Type B pancreatic cell (in vitro differentiated cells): ENCODE results near the gene ABHD16B. TPM values are rescaled to one million over a fixed set of nuclear protein-coding genes. Genes with fewer than 3 reads are reported as not detected.

ENCODE experiments used
- DNase-seq: peaks from one replicate; pipeline ENCODE4 v3.0.0; 2021; ENCODE audit warnings: mixed read lengths; ENCODE audit not compliant: unreplicated experiment; ENCODE audit errors: extremely low spot score
- H3K27ac Mint-ChIP-seq: 2 replicates; pipeline ENCODE4 v1.8.0; 2021; ENCODE audit warnings: mild to moderate bottlenecking, mixed read lengths
- H3K27me3 Mint-ChIP-seq: 2 replicates; pipeline ENCODE4 v1.8.0; 2021; ENCODE audit warnings: mixed read lengths
- H3K36me3 Mint-ChIP-seq: 2 replicates; pipeline ENCODE4 v1.8.0; 2021; ENCODE audit warnings: mixed read lengths
- H3K4me1 Mint-ChIP-seq: one replicate; pipeline ENCODE4 v1.8.0; 2021; ENCODE audit warnings: mixed read lengths; ENCODE audit not compliant: unreplicated experiment
- H3K4me3 Mint-ChIP-seq: 2 replicates; pipeline ENCODE4 v1.8.0; 2021; ENCODE audit warnings: mild to moderate bottlenecking, mixed read lengths
- H3K9me3 Mint-ChIP-seq: 2 replicates; pipeline ENCODE4 v1.8.0; 2021; ENCODE audit warnings: mixed read lengths
- total RNA-seq: library from RNA; stranded (reverse); gene quantifications from 2 replicates; pipeline ENCODE4 v1.2.1, GENCODE V29; 2021; ENCODE audit warnings: low replicate concordance
- TF ChIP-seq, protein P1 (sequence below): fragments of 200-600 bp; sonication (generic); conservative IDR thresholded peaks from 2 replicates; pipeline ENCODE4 v1.5.0; 2021; ENCODE audit warnings: antibody characterized with exemption, mild to moderate bottlenecking

Gene ABHD16B
- total RNA-seq, 1 donor from 2014 or later = not detected

DNA sequence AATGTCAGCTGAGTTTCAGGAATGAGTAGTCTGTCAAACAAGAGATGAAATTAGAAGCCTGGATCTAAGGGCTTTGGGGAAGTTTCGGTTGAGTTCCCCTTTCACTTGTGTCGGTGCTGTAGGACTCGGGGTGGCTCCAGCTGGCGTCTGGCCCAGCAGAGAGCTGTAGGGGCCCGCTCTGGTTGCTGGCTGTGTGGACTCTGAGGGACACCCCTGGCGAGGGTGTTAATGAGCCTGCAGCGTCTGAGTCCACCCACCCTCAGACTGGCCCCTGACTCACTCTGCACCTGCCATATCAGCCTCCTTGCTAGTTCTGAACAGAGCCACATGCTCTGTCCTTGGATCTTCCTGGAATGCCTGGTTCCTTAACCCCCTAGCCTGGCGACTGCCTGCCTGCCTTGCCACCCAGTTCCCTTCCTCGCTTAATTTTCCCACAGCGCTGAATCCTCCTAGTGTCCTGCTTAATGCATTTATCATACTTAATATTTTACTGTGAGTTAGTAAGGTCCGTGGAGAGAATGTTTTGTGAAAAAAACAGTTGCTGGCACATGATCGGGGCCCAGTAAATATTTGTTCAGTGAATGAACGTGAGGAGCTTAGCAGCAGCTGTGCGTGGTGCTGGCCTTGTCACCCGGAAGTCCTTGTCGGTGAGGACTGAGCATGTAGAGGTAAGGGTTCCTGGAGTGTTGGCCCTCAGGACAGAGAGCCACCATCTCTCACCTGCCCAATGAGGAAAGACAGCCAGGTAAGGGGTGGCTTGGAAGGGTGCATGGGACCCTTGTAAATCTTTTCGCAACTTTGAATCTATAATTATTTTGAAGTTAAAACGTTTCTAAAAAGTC, 35.2 kb downstream of the ABHD16B start:
- no peaks in the 10 kb centered on the region for H3K27me3 Mint-ChIP-seq
- DNase-seq = no peak
- no peaks in the 10 kb centered on the region for H3K9me3 Mint-ChIP-seq
- peaks cover 30% of the 10 kb centered on the region for H3K4me1 Mint-ChIP-seq
- TF ChIP-seq, protein P1, sequence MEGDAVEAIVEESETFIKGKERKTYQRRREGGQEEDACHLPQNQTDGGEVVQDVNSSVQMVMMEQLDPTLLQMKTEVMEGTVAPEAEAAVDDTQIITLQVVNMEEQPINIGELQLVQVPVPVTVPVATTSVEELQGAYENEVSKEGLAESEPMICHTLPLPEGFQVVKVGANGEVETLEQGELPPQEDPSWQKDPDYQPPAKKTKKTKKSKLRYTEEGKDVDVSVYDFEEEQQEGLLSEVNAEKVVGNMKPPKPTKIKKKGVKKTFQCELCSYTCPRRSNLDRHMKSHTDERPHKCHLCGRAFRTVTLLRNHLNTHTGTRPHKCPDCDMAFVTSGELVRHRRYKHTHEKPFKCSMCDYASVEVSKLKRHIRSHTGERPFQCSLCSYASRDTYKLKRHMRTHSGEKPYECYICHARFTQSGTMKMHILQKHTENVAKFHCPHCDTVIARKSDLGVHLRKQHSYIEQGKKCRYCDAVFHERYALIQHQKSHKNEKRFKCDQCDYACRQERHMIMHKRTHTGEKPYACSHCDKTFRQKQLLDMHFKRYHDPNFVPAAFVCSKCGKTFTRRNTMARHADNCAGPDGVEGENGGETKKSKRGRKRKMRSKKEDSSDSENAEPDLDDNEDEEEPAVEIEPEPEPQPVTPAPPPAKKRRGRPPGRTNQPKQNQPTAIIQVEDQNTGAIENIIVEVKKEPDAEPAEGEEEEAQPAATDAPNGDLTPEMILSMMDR = no peak
- peak overlapping the region; percentile 97 for H3K4me3 Mint-ChIP-seq
- H3K27ac Mint-ChIP-seq = peak overlapping the region; percentile 95
- H3K36me3 Mint-ChIP-seq = peaks cover 9% of the 10 kb centered on the region

DNA sequence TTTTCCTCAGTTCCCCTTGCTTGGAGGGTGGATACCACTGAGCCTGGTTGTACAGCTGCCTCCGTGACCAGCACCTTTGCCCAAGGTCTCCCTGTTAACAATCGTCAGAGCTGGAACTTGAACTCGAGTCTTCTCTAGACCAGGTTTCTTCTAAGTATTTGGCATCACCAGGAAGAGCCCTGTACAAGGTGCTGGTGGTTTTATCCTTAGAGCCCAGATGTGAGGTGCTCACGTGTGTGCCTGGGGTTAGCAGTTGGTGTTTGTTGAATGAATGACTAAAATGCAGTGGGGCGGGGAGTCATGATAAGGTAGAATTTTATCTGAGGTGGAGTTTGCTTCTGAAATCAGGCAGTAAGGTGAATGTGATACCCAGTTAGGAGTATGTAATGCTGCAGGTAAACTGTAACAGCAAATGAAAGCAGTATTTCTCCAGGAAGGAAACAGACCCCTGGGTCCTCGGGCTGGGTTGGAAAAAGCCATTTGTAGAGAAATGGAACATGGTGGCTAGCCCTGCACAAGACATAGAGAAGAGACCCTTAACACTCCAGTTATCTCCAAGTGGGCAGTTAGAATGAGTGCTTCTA, 36.8 kb downstream of the ABHD16B start:
- H3K4me1 Mint-ChIP-seq = peaks cover 30% of the 10 kb centered on the region
- no peak overlapping the region for H3K4me3 Mint-ChIP-seq
- no peaks in the 10 kb centered on the region for H3K27me3 Mint-ChIP-seq
- peak overlapping the region; percentile 2 for H3K27ac Mint-ChIP-seq
- no peaks in the 10 kb centered on the region for H3K9me3 Mint-ChIP-seq
- H3K36me3 Mint-ChIP-seq = peaks cover 5% of the 10 kb centered on the region
- DNase-seq = no peak
- TF ChIP-seq, protein P1 = no peak

DNA sequence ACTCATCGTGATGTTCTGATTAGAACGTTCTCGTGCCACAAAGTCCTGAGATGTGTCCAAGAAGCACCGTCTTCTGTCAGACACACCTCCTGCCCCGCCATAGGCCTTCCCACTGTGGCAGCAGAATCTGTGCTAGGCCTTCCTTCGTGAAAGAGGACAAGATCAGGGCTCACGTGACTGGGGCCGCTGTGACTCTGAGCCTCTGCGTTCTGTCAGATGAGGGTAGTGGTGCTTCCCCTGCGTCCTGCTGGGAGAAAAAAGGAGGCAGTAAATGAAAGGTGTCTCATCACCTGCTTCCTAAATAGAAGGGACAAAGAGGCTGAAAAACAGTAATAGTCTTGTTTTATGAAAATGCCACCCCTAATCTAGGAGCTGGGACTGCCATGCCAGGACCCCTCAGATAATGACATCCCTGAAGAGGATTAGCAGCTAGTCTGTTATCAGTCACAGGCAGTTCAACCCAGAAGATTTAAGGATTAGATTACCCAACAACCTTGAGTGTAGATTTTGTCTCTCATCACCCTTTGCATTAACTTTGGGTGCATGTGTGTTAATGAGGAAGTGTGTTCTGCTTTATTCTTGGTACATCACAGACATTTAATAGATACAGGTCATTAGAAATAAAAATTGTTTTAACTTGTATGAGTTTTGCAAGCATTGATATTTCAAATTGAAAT, 37.7 kb downstream of the ABHD16B start:
- no peaks in the 10 kb centered on the region for H3K9me3 Mint-ChIP-seq
- H3K27ac Mint-ChIP-seq = no peak overlapping the region
- no peaks in the 10 kb centered on the region for H3K27me3 Mint-ChIP-seq

DNA sequence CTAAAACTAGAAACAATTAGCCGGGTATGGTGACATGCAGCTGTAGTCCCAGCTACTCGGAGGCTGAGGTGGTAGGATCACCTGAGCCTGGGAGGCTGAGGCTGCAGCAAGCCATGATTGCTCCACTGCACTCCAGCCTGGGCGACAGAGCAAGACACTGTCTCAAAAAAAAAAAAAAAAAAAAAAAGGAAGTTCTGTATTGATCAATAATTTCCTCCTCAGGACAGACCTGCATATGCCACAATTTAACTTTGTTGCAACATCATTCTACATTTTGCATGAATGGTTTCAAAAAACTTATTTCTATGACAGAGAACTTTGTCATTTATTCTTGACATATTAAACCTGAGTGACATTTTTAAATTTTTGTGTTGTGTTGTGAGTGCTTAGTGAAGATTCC, 39.1 kb downstream of the ABHD16B start:
- H3K4me3 Mint-ChIP-seq = no peak overlapping the region
- peaks cover 26% of the 10 kb centered on the region for H3K4me1 Mint-ChIP-seq
- TF ChIP-seq, protein P1 = no peak
- H3K27me3 Mint-ChIP-seq = no peaks in the 10 kb centered on the region
- H3K36me3 Mint-ChIP-seq = peaks cover 5% of the 10 kb centered on the region
- H3K9me3 Mint-ChIP-seq = no peaks in the 10 kb centered on the region
- DNase-seq = no peak
- H3K27ac Mint-ChIP-seq = no peak overlapping the region

More for the DNA sequence above, 37.7 kb downstream of the ABHD16B start:
- no peak overlapping the region for H3K4me3 Mint-ChIP-seq
- peaks cover 5% of the 10 kb centered on the region for H3K36me3 Mint-ChIP-seq
- TF ChIP-seq, protein P1 = no peak
- DNase-seq = no peak
- peaks cover 28% of the 10 kb centered on the region for H3K4me1 Mint-ChIP-seq

DNA sequence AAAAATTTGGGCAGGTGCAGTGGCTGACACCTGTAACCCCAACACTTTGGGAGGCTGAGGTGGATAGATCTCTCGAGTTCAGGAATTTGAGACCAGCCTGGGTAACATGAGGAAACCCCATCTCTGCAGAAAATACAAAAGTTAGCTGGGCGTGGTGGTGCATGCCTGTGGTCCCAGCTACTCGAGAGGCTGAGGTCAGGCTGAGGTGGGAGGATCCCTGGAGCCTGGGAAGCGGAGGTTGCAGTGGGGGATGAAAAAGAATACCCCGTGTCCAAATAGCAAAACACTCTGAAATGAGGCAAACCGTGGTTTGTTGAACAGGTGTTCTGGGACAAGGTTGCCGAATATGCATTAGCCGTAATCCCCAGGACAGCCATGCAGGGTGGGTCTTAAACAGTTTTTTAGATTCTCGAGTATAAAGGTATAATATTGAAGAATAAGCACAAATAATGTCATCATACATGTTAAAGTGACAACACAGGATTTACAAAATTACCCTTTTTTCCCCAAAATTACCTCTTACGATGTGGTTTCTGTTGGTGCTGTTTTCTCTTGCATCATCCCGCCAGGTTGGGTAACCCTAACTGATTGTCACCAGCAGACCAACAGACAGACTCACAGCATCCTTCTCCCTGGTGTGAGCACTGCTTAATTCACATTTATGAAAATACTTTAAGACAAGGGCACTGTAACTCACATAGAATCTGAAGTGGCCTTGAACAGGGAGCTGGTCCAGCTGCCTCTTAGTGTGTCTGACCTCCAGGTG, 42.7 kb downstream of the ABHD16B start:
- Mint-ChIP-seq H3K36me3 (peaks cover 5% of the 10 kb centered on the region), H3K27me3 (no peaks in the 10 kb centered on the region), H3K9me3 (no peaks in the 10 kb centered on the region), H3K27ac (no peak overlapping the region), H3K4me3 (no peak overlapping the region), H3K4me1 (peaks cover 8% of the 10 kb centered on the region)
- DNase-seq = no peak
- TF ChIP-seq, protein P1 = no peak
